ENCODE measurements around the gene DOCK3.
"Not testable (repeated sequence)": the region's sequence is repeated elsewhere in the genome, so short reads cannot be mapped to it uniquely, and the experiment has no call there.

DOCK3 gene

DNA sequence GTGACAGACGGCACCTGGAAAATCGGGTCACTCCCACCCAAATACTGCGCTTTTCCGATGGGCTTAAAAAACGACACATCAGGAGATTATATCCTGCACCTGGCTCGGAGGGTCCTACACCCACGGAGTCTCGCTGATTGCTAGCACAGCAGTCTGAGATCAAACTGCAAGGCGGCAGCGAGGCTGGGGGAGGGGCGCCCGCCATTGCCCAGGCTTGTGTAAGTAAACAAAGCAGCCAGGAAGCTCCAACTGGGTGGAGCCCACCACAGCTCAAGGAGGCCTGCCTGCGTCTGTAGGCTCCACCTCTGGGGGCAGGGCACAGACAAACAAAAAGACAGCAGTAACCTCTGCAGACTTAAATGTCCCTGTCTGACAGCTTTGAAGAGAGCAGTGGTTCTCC, 524.6 kb downstream of the DOCK3 start:
- DNase-seq (ENCODE audit: low read depth, low spot score), result not testable (repeated sequence)

DNA sequence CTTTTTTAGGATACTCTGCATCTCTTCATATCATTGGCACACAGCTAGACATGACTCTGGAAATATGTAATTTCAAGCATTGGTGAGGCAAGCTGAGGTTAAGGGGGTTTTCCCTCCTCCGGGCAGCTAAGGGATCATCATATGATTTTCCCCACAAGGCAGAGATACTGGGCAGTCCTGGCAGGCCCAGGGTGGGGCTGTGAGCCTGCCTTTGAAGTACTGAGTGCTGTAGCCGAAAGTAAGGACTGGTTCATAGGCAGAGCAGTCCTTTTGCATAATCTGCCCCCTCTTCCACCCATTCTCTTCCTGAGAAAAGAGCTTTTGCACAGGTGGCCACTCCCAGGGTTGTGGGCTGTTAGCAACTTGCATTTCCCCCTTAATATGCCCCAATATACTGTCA, 541.6 kb downstream of the DOCK3 start:
- DNase-seq (ENCODE audit: low read depth, low spot score), result no peak

DNA sequence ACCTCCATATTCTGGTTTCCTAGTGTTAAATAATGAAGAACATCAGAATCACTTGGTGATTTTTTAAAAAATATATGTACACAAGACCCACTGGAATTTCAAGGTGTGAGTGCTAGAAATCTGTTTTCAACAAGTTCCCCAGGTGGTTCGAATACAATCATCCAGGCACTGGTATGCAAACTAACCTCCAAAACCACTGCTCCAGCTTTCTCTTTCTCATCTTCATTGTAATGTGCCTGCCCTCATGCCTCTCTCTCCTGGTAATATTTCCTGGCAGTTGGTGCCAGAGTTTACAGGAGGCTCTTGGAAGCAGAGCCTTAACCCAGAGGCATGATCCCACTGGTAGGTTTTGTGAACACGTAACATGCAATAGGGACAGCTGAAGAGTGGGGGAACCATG, 547.2 kb downstream of the DOCK3 start:
- DNase-seq (ENCODE audit: low read depth, low spot score), result no peak

DNA sequence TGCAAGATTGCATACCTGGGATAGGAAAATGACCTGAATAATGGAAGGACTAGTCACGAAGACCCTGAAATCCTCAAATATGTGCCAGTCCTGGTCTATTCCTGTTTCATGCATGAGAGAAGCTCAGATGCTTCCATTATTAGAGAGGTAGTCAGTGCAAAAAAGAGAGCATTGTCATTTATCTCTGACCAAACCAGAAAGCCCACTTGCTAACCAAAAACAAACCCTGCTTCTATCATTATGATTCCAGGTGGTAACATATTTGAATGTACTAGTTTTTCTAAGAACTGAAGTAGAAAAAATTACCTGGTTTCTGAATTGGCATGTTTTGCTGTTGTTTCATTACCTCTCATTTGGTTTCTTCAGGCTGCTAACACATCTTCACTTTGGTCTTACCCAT, 549.6 kb downstream of the DOCK3 start:
- no peak for DNase-seq (ENCODE audit: low read depth, low spot score)

DNA sequence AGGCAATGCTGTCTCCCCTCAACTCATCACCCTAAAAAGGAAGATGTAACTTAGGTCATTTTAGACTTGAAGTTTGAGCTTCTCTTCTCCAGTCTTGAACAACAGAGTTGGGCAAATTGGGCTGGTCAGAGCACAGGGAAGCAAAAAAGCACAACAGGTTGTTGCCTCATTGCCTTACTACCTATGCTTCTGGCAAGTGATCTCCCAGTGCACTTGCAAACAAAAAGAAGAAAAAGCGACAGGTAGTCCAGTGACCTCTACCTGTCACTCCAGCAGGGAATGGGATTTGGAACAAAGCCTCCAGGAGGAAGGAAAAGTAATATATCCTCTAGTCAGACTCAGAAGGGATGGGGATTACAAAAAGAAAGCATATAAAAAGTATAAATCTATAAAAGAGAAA, 550.1 kb downstream of the DOCK3 start:
- no peak for DNase-seq (ENCODE audit: low read depth, low spot score)

DNA sequence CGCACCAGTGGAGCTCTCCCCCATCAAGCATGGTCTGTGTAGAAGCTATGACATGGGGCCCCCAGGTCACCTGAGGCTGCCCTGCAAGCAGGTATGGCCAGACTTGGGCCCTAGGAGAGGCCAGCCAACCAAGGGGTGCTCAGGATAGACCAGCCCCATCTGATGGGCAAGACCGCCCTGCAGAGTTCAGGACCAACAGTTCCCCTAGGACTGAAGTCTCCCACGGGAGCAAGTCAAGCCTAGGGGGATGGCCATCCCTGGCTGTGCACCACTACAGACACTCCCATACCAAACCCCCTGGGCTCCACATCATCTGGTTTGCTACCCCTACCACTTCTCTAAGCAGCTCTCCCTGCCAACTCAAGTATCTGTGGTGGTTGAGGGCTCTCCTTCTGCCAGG, 568.2 kb downstream of the DOCK3 start:
- no peak for DNase-seq (ENCODE audit: low read depth, low spot score)

DNA sequence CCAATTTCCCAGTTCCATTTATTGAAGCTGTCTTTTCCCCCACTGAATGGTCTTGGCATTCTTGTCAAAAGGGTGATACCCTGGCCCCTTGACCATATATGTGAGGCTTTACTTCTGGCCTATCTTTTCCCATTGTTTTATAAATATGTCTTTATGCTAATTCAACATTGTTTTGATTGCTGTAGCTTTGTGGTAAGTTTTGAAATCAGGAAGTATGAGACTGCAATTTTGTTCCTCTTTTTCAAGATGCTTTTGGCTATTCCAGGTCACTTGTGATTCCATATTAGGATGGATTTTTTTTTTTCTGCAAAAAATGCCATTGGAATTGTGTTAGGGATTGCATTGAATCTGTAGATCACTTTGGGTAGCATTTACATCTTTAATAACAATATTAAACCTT, 569.2 kb downstream of the DOCK3 start:
- no peak for DNase-seq (ENCODE audit: low read depth, low spot score)

DNA sequence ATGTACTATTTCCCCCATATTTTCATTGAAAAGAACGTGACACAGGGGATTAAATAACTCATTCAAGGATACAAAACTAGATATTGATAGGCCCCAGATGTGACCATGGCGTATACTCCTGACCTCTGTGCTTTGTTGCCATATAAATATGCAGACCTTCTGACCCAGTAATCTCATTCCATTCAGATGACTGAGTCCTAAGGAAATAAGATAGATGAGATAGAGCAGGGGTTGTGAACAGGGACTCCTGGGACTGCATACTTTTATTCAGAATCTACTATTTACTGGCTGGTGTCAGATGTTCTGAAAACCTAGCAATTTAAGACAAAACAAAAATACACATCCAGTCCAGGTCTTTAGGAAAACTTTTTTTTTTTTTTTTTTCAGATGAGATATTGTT, 571.1 kb downstream of the DOCK3 start:
- no peak for DNase-seq (ENCODE audit: low read depth, low spot score)

DNA sequence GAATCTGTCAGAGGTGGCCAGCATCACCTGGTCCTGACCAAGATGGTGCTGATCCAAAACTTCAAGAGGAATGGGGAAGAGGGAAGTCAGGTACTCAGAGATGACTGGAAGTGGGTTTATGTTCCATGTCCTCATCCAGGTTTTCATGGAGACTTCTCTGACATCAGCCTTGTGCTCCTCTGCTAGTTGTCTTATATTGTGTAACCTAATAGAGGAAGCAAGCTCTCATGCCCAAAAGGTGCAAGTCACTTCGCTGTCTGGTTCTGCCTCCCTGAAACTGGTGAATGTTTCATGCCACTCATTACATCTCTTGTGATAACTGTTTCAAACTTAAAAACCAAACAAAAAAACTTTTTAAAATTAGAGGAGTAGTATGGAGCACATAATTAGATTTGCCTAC, 583.1 kb downstream of the DOCK3 start:
- DNase-seq (ENCODE audit: low read depth, low spot score), result no peak

DNA sequence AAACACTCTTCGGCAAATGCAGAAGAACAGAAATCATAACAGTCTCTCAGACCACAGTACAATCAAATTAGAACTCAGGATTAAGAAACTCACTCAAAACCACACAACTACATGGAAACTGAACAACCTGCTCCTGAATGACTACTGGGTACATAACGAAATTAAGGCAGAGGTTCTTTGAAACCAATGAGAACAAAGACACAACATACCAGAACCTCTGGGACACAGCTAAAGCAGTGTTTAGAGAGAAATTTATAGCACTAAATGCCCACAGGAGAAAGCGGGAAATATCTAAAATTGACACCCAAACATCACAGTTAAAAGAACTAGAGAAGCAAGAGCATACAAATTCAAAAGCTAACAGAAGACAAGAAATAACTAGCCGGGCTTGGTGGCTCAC, 589.4 kb downstream of the DOCK3 start:
- not testable (repeated sequence) for DNase-seq (ENCODE audit: low read depth, low spot score)

DNA sequence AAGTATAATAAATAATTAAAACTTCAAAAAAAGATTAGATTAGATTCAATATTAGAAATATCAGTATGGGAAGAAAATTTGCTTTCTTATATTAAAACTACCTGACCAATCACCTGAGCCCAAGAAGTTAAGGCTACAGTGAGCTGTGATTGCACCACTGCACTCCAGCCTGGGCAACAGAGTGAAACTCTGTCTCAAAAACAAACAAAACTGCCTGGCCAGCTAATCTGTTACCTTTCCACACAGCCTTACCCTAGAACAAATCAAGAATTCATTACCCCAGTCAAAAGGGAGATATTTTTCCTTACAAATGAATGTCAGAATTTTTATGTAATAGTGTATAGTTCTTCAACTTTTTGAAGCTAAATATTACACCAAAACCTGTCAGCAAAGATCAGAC, 593.4 kb downstream of the DOCK3 start:
- DNase-seq (ENCODE audit: low read depth, low spot score), result no peak

DNA sequence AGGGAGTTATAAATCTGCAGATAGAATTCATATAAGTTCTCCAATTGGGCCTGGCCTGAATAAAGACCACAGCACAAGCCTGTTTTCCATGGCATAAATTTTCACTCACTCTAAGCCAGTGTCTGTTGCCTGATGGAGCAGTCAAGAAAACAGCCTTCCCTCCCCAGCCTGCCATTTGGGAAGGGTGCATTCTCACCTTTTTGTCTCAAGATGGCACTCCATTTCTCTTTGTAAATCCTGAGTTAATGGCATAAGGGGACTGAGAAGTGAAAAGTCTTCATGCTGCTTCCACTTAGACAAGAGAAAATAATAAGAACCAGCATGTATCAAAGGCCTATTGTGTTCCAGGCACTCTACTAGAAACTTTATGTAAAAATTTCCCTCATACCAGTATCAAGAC, 594.7 kb downstream of the DOCK3 start:
- DNase-seq (ENCODE audit: low read depth, low spot score), result no peak

DNA sequence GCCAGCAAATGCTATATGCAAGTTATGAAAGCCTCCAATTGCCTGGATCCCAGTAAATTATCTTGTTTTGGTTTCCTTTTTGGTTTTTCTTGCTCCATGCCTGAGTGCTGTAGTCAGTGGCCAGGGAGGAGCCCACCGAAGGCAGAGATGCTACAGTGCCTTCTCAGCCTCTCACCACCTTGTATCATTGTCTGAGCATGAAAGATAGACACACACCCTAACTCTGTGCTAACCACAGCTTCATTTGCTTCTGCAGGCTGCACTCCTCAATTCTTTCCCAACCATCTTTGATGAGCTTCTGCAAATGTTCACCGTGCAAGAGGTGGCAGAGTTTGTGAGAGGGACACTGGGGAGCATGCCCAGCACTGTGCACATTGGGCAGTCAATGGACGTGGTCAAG, 595.8 kb downstream of the DOCK3 start:
- no peak for DNase-seq (ENCODE audit: low read depth, low spot score)

DNA sequence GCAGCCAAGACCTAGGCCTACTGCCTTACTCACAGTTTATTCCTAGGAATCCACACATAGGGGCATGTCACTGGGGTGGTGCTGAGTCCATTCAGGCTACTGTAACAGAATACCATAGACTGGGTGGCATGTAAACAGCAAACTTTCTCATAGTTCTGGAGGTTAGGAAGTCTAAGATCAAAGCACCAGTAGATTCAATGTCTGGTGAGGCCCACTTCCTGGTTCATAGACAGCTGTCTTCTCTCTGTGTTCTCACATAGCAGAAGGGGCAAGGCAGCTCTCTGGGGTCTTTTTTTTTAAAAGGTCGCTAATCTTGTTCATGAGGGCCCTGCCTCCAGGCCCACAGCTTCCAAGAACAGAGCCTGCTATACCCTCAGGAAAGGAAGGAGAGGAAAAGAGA, 596.4 kb downstream of the DOCK3 start:
- DNase-seq (ENCODE audit: low read depth, low spot score), result no peak

DNA sequence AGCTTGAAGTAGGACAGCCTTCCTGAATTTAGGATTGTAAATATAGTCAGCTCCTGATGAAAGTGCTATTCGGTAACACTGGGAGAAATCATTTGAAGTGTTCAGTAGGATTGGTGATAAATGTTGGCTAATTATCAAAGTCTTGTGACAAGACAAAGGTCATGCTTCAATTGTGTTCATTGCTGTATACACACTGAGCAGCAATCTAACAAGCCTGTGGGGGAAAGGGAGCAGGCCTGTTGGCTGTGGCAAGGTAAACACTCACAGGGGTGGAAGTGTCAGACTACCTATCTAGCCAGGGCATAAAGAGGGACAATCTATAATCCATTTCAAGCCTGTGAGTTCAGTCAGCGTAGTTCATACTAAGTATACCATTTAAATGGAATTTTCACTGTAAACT, 599.3 kb downstream of the DOCK3 start:
- no peak for DNase-seq (ENCODE audit: low read depth, low spot score)

DNA sequence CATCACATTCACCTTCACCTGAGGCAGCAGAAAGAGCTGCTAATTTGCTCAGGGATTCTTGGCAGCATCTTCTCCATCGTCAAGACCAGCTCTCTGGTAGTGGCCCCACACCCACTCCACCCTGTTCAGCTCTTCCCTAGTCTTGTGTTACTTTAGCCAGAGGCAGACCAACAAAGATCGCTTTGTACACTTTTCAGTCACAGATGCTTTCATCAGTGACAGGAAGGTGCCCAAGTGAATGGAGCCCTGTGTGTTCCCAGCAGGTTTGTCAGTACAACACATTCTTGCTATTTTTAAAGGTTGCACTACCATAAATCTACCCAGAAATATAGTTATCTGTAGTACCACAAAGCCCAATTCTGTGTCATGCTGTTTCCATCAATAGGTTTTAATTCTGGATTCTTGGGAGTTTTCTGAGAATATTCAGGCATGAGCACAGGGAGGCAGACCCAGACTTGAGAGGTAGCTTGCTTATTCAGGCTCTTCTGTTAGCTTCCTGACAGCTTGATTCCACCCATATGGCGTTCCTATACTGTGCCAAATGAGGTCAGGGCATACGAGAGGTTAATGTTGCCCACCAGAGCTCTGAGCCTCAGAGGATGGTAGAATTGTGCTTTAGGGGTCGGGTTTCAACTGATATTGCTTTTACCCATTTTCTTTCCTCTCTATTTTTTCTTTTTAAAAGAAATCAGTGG, 600.5 kb downstream of the DOCK3 start:
- DNase-seq (ENCODE audit: low read depth, low spot score), result no peak

DNA sequence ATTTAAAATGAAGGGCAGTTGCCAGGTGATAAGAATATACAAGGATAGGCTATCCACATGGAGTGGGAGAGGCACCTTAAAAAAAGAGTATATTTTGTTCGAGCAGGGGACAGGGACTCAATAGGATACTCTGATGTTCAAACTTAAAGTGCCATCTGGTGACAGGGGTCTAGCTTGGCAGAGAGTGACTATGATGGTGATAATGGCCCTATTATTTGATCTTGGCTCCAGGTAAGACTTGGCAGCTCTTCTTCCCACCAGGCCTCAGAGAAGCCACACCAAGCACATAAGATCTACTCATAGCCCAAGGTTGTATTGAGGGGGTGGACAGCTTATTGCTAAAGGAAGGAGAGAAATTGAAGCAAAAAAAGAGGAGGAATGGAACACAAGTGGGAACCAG, 601.3 kb downstream of the DOCK3 start:
- DNase-seq (ENCODE audit: low read depth, low spot score), result no peak

DNA sequence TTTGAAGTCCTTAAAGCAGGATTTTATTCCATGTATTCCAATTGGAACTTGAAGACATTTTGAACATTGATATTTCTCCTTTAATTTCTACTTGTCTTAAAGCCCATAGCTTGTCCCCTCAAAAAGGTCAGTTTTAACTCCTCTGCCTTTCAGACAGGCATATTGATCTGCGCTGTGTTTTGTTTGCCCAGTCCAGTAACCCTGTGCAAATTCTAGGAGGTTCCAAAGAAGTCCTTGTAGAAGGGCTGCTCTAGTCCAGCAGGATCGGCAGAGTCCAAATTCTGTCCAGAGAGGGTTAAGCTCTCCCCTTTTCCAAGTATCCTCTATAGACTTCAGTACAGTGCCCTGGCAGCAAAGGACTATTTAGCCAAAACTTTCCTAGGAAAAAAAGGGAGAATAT, 604.7 kb downstream of the DOCK3 start:
- no peak for DNase-seq (ENCODE audit: low read depth, low spot score)

DNA sequence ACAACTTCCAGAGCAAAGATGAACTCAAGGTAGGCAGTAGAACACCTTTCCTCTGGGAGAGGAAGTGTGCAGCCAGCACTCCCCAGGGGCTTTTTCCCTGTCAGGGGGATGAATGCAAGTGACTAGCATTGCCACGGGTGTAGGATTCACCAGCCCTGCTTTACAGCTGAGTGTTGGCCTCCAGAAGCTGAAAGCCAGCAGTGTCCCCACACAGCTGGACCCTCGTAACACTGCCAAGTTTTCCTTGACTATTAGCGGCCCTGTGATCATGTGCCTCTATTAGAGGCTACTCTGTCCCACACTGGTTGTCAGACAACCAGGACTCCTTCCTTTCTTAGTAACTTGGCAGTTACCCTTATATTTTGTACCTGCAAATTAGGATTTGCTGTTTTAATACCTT, 605.4 kb downstream of the DOCK3 start:
- DNase-seq (ENCODE audit: low read depth, low spot score), result no peak

DNA sequence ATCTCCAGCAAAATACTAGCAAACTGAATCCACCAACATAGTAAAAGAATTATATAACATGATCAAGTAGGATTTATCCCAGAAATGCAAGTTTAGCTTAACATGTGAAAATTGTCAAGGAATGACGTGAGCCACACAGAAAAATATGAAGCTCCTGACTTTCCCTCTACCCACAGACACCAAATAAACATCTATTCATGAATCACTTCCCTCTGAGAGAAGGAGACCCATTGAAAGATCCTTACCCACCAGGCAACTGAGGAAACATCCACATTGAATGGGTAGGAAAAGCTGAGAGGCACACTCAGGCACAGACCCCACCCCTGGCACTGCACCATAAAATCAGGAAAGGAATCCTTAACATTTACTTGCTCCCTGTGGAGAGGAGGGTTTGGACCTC, 608.2 kb downstream of the DOCK3 start:
- DNase-seq (ENCODE audit: low read depth, low spot score), result no peak

DNA sequence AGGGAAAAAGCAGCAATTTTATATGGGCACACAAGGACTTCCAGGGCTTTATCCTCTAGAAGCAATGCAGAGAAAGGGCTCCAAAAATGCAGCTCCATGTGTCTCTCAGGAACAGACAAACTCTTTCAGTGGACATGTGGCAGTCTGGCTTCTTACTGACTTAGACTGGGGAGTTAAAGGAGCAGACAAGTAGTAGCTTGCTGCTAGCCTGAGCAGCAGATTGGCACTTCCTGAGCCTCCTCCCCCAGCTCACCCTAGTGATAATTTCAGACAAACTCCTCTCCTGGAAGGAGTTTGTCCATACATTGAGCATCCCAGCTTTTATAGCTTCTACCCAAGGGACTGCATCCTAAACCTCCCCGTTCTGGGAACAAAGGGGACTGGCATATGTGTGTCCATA, 608.7 kb downstream of the DOCK3 start:
- DNase-seq (ENCODE audit: low read depth, low spot score), result no peak

DNA sequence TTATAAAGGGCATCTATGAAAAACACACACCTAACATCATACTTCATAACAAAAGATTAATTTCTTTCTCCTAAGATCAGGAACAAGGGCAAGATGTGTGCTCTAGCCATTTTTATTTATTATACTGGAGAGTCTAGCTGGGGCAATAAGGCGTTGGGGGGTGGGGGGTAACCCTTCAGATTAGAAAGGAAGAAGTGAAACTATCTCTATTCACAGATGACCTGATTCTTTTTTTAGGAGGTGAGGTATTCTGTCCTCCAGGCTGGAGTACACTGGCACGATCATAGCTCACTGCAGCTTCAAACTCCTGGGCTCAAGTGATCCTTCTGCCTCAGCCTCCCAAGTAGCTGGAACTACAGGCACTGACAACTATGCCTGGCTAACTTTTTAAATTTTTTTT, 620.9 kb downstream of the DOCK3 start:
- DNase-seq (ENCODE audit: low read depth, low spot score), result no peak

DNA sequence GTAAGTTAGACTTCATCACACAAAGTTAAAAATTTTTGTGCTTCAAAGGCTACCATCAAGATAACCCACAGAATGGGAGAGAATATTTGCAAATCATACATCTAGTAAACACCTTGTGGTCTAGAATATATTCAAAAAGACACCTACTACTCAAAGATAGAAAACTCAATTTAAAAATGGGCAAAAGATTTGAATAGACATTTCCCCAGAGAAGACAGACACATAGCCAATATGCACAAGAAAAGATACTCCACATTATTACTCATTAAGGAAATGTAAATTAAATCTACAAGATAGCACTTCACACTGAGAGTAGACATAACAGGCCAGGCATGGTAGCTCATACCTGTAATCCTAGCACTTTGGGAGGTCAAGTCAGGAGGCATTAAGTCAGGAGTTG, 622.6 kb downstream of the DOCK3 start:
- DNase-seq (ENCODE audit: low read depth, low spot score), result no peak

DNA sequence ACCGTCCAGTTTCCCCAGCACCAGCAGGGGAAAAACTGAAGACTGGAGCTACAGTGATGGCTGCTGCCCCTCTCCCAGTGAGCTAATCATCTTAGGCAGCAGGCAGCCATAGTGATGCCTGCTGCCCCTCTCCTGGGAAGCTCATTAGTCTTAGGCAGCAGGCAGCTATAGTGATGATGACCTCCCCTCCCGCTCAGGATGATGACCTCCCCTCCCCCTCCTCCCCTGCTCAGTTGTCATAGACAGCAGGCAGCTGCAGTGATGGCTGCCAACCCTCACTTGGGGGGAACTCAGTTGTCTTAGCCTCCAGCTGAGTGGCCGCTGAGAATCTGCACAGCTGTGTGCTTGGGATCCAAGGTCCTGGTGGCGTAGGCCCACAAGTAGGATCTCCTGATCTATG, 629.5 kb downstream of the DOCK3 start:
- DNase-seq (ENCODE audit: low read depth, low spot score), result no peak
